Activated CD4-positive, alpha-beta T cell treated with anti-CD3 and anti-CD28 coated beads, Interleukin-2, amount 50 U/mL, for 48 hours (primary cell): ENCODE measurements around the gene RPH3AL.

Source experiments
- DNase-seq, 2 experiments: peaks; one replicate each; pipeline ENCODE4 v3.0.0-alpha.2; 2020

RPH3AL gene

DNA sequence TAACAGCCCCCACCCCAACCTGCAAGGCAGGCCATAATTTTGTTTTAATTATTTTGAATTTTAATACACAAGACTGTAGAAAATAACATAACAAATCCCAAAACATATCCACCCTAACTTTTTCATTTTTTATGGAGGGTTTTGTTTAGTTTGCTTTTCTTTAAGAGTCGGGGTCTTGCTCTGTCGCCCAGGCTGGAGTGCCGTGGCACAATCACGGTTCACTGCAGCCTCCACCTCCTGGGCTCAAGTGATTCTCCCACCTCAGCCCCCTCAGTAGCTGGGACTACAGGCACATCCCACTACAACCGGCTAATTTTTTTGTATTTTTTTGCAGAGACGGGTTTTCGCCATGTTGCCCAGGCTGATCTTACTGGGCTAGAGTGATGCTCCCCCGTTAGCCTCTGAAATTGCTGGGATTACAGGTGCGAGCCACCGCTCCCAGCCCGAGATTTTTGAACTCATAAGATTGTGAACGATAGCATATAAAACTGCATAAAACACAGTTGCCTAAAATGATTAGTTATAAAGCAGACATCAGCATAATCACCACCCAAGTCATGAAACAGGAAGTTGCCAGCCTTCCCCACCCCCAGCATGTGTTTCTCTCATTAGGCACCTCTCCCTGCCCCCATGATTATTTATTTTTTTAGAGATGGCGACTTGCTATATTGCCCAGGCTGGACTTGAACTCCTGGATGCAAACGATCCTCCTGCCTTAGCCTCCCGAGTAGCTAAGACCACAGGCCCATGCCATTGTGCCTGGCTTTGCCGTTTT, 157.6 kb downstream of the RPH3AL start:
- no peak for DNase-seq

DNA sequence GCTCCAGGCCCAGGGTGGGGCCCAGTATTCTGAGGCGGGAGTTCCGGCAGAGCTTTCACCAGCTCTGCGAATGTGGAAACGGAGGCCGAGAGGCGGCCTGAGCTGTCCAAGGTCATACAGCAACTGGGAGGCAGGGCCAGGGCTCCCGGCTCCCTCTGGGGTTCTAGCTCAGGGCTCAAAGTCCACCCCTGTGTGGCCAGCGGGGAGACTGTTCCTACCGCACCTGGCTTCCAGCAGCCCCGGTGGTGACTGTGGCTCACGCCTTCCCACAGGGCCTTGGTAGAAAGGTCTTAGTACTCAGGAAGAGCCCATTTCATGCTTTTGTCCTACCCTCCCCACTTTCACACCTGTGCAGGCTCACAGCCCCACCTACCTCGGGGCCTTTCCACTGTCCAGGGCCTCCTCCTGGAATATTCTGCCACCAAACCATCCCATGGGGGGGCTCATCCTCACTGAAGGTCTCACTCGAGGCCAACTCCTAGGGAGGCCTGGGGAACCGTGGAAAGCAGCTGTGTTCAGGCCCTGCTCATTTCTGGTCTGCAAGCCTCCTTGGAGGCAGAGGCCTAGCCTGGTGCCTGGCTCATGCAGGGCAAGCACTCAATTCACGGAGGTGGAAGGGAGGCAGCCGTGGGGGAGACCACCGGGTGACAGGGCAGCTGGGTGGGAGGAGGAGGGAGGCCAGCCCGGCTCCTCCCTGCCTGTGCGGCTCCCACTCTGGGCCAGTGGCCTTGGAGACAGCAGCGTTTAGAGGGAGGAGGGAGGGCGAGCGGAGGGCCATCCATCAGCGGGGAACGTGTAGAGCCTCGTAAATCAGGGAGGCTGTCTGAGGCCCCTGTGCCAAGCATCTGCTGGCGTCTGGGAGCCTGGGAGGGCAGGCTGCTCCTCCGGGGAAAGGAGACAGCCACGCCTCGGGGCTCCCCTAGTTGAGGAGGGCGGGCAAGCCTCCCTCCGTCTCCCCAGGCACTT, 158.5 kb downstream of the RPH3AL start:
- DNase-seq, result no peak

DNA sequence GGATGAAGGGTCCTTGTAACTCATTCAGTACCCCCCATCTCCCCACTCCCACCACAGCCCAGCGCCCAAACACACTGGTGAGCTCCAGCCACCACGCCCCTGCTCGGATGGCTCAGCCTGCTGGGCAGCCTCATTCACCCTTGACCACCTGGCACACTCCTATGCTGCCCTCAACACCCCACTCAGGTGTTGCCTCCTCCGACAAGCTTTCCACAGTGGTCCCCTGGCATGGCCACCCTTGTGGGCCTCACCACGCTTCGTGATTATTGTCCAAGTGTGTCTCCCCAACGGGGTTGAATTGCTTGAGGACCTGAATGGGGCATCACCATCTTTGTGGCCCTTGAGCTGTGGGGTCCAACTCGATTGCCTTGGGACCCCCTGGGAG, 159.2 kb downstream of the RPH3AL start:
- DNase-seq, result no peak

DNA sequence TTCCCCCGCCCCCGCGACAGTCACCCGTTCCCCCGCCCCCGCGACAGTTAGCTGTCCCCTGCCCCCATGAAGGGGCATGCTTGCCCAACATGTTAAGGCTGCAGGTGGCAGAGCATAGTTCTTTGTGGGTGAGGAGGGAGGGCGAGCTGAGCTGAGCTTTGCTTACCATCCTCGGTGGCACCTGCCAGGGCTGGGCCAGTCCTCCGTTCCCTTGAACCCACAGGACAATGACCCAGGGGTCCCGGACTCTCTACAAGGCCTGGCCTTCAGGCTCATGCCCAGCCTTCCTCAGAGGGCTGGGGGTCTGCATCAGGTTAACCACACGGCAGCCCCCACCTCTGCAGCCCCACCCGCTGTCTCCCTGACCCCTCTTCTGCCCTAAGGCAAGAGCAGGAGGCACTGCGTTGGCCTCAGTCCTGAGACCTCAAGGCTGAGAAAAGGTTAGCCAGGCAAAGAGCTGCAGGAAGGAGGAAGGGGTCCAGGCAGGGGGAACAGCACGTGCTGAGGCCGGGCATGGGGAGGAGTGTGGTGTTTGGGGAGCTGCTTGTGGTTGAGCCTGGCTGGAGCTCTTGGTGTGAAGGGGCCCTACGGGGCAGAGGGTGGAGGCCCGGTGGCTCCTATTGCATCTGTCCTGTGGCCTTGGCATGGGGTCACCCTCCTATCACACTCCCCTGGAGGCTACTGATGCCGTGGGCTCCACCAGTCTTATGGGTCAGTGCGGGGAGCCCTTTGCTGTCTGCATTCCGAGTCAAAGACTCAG, 159.8 kb downstream of the RPH3AL start:
- DNase-seq, result no peak

DNA sequence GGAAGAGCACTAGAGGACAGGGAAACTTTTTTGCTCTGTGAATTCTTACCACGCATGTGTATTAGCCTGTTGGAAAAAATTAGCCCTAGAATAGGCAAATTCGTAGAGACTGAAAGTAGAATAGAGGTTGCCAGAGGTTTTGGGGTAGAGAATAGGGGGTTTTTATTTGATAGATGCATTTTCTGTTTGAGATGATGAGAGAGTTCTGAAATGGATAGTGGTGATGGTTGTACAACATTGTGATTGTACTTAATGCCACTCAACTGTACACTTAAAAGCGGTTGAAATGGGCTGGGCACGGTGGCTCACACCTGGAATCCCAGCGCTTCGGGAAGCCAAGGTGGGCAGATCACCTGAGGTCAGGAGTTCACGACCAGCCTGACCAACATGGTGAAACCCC, 163.2 kb downstream of the RPH3AL start:
- no peak for DNase-seq

DNA sequence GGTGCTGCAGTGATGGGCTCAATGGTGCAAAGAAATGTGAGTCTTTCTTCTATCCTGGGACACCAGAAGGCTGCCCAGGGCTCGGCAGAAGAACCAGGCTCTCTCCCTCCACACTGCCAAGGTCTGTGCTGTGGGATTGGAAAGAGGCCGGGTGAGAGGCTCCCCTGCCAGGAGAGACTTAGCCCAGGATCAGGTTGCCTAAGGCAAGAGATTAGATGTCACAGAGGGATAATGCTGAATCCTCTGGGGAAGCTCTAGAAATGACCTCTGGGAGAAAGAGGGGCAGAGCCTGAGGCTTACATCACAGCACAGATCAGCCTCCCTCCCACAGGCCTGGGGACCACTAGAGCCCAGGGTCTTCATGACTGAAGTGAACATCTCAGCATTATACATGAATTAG, 165.5 kb downstream of the RPH3AL start:
- DNase-seq, result no peak

DNA sequence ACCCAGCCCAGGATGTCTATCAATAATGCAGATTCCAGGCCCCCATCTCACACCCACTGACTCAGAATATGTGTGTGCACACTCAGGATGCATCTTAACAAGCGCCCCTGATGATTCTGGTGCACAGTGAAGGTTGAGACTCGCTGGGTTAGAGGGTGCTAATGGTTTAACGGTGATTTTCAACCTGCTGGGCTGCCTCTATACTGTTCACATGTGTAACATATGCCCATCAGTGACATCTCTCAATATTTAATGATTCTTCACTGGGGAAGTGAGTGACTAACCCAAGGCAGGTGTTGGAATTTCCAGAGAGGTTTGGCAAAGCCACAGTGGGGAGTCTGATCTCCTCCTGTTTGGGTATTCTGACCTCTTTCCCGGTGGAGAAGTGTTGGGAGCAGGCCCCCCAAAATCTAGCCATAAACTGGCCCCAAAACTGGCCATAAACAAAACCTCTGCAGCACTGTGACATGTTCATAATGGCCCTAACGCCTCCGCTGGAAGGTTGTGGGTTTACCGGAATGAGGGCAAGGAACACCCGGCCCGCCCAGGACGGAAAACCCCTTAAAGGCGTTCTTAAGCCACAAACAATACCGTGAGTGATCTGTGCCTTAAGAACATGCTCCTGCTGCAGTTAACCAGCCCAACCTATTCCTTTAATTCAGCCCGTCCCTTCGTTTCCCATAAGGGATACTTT, 167.0 kb downstream of the RPH3AL start:
- DNase-seq, result peak; percentile 65 to 74

DNA sequence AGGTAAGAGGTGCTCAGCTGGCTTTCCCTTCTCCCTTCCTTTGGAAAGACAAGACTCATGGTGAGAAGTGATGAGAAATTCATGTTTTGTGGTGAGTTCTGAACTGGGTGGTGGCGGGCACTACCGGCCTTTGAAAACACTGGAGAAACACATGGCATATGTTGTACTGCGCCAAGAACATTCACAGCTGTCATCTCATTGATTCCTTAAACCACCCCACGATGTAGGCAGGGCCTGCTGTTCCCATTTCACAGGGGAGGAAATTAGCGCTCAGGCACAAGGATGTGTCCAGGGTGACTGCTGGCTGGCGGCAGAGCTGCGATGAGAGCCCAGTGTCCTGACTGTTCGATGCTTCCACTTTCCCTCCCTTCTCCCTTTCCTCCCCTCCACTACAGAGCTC, 169.6 kb downstream of the RPH3AL start:
- no peak for DNase-seq

DNA sequence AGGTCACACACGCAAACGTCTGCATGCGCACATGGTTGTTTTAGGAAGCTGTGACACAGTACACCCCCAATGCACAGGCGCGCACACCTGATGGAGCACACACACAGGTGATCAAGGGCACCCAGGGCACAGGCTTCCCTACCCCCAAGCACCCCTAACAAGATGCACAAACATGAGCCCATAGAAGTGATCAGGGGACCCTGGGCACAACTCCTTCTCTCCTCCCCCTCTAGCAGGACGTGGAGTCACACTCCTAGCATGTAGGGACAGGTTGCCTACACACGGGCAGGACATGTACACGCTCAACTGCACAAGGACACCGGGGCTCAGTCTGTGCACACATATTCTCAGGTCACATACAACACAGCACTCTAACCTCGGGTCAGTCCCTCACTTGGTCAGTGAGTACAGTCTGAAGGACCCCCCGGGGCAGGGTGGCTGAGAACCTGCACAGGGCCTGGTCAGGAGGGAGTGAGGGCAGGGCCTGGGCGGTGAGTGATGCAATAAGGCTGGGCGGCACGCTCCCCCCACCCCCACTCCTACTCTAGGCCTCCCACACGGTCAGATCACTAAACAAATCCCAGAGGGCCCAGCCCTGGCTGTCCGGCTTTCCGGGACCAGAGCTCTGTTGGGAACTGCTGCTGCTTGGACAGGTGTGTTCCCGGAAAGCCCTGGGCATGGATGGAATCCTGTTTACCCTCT, 170.4 kb downstream of the RPH3AL start:
- DNase-seq, result no peak

DNA sequence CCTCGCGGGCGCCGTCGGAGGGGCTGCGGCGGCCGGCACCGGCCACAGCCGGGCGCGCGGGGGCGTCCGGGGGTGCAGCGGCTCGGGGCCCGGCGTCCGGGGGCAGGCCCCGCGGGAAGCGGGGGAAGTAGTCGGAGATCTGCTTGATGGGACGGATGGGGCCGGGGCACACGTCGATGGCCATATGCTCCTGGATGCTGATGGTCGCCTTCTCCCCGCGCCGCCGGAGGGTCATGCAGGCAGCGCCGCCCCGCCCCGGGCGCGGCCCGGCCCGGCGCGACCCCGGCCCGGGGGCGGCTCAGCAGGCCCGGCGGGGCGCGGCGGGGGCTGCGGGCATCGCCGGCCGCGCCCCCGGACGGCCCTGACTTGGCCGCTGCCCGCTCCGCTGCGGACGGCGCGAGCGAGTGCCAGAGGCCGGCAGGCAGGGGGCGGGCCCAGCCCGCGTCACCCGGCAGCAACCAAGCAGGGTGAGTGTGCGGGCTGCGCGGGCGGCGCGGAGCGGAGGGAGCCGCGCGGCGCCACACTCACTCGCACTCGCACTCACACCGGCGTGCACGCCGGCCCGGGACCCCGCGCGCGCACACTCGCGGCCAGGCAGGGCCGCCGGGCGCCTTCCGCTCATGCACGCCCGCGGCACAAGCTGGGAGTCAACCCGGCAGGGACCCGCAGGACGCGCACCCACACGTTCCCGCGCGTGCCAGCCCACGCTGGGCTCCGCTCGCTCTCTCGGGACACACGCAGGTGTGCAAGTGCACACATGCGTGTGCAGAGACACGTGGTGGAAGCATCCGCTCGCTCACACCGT, 171.2 kb downstream of the RPH3AL start, which contains the start of gene DOC2B:
Gene DOC2B, minus strand, starts transcription at position 406 of the 805 bp plus-strand sequence. Its CDS starts 171 bp downstream, at position 235.
- DNase-seq, result peak; percentile 13 to 29

DNA sequence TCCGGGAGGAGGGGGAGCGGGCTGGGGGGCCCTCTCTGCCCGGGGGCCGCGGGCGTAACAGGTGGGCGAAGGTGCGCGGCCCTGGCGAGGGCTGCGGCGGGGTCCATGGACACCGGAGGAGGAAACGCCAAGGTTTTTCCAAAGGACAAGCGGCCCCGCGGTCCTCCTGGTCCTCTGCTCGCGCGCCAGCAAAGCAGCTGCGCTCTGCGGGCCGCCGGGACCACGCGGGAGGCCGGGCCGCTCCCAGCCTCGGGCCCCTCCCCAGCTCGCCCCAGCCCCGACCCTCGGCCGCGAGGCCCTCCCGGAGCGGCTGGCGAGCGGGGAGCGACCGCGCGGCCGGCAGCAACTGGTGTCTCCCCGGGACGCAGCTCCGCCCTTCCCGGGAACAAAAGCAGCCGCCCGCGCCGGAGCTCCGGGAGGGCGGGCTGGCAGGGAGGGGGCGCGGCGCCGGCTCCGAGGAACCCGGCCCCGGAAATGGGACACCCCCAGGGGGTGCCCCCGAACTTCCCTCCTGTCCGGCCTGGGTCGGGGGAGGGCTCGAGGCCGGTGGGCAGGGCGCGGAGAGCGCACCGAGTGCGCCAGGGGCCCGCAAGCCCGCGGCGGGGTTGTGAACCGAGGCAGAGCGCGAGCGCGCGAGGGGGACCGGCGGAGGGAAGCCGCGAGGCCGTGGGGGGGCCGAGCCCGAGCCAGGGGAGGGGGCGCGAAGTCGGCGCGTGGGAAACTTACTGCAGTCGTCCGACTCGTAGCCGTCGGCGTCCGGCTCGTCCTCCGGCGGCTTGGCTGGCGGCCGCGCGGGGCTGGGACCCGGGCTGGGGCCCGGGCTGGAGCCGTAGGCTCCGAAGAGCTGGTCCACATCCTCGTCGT, 172.0 kb downstream of the RPH3AL start:
- no peak for DNase-seq

DNA sequence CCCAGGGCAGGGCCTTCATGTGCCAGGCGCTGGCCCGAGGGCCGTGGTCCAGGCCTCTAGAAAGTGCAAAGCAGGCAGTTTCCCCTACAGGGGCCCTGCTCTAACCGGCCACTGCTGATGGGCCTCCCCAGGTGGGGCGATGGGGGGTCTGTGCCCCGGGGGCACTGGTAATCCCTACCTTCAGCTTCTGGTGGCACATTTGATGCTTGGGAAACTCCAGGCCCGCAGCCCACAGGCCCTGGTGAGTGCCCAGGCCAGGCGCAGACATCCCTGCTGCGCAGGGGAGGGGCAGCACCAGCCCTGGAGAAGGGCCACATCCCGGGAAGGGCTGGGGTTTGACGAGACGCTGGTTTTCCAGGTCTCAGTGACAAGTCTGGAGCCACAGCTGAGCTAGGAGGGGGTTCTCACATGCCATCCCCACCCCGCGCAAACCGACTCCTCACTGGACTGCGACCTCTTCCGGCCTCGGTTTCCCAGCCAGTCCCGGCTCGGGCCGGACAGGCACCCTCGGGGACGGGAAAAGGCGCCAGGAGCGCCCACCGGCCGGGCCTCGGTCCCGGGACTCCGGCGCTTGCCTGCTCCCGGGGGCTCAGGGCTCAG, 172.7 kb downstream of the RPH3AL start:
- DNase-seq, result no peak

DNA sequence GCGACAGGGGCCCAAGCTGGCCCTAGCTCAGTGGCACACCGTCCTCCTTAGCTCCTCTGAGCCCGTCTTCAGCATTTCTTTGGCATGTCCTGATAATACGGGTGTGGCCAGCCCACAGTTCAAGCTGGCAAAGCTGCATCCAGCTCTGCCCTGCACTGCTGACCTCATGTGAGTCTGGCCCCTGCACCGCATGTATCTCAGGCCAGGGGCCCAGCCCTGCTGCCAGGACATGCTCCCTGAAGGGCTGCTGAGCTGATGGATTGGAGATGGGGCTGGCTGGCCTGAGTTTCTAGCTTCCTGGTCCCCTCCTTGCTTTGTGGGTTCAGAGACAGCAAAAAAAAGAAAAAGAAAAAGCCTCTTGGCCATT, 173.6 kb downstream of the RPH3AL start:
- no peak for DNase-seq

DNA sequence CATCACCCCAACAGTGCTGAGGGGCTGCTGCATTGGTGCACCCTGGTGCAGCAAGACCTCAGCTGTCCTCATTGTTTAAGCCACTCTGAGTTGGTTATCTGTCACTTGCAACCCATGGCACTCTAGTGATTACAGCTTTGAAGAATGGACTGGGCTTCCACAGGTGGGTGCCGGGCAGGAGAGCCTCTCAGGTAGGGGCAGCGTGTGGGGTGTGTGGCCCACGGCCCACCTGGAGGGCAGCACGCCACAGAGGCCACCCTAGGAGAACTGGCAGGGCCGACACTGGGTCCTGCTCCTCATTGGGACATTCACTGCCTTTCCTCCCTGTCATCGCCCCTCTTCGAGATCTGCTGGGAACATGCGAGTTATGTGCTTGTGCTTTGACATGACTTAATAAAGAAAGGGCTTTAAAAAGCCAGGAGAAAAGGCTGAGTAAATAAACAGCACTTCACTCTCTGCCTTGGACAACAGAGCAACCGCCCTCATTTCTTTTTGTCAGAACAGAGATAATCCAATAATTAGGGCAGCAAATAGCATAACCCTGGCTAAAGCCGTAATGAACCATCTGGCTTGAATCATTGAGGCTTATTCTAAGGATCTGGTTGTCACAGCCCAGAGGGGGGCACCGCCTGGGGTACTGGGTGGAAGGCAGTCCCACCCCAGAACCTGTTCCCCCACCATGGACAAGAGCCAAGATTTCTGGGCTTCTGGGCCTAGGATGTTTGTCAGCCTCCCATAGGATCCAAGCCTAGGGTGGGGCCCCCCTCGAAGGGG, 174.1 kb downstream of the RPH3AL start:
- DNase-seq, result no peak

DNA sequence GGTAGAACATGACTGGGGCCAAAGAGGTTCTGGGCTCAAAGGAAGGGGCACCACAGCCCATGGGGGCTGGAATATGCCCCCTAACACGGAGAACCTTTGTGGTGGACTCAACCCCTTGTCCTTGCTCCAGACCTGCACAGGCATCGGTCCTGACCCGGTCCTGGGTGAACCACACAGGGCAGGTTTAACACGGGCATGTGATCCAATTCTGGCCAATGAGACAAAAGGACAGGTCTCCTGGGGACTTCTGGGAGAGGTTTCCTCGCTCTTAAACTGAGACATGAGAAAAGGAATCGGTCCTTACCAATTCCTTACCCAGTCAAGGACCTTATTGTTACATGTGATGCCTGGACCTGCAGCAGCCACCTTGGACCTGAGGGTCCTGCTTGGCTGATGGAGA, 174.8 kb downstream of the RPH3AL start:
- DNase-seq, result no peak

DNA sequence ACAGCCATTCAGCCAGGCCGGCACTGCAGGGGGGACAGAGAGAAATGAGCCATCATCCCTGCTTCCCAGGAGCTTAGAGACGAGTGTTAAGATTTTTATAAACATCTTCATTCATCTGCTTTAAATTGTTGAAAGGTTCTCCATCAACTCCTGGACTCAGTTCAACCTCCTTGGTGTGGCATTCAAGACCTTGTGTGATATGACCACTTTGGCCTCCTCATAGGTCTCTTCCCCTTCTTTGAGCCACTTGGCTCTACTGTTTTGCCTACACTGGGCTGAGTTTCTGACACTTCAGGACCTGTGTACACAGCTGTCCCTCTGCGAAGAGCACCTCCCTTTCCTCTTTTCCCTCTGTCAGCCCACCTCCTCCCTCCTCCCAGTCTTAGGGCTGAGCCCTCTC, 175.5 kb downstream of the RPH3AL start:
- no peak for DNase-seq

DNA sequence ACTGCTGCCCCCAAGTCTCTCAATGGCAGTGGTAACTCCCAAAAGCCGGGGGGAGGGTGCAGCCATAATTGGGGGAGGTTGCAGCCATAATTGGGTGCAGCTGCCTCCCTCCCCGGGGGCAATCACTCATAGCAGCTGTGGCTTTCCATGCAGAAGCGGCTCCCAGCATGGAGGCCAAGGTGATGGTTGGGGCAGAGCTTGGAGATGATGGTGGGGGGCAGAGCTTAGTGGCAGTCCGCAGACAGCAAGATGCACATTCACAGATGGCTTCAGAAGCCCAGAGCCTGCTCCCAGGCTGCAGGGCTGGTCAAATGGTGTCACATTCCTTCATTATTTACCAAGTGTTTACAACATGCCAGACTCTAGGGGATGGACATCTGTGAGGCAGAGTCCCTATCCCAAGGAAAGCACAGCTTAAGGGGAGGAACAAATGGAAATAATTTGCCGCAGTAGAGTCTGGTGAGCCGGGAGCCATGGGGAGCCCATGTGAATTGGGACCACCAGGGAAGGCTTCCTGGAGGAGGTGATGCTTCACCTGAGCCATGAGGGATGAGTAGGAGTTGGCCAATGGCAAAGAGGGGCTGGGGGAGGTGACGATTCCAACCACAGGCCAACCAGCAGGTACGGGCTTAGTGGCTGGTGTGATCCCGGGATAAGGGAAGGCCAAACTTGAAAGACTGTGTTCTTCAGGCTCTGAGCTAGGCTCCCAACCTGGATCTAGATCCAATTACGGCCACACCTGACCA, 179.3 kb downstream of the RPH3AL start:
- no peak for DNase-seq

DNA sequence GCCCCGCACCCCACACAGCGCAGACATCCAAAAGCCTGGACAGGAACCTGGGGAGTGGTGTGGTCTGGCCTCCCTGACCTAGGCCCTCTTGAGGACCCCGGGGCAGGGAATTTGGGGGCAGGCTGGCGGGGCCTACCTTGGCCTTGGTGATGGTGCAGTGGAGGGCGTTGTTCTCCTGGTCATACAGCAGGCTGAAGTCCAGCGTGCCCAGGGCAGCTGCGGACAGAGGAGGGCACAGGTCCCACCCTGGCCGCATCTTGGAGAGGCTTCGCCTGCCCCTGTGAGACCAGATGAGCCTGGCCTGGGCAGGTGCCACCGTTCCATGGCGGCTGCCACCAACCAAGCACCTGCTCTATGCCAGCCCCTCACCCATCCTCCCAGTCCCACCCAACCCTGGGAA, 180.2 kb downstream of the RPH3AL start:
- no peak for DNase-seq
